Measurements from ENCODE around the gene CCT6B.

Gene CCT6B

GRCh38 chr17:34991606-34992005 lies 30.3 kb upstream of the CCT6B start:
- no peak for DNase-seq (ENCODE audit: low read depth)
- no peak for TF ChIP-seq CTCF (IDR thresholded peaks at IDR 0.05; ENCODE audit: insufficient read depth, low read depth, low read length, missing control alignments)

GRCh38 chr17:34990921-34991365 lies 29.7 kb upstream of the CCT6B start:
- H3K4me3 ChIP-seq (ENCODE audit: low read length) = no peak overlapping the region
- no peak for DNase-seq (ENCODE audit: low read depth)

More at GRCh38 chr17:34991606-34992005, 30.3 kb upstream of the CCT6B start:
- H3K4me3 ChIP-seq (ENCODE audit: low read length) = no peak overlapping the region

GRCh38 chr17:34989473-34989872 lies 28.2 kb upstream of the CCT6B start:
- H3K4me3 ChIP-seq (ENCODE audit: low read length) = no peak overlapping the region
- DNase-seq (ENCODE audit: low read depth) = no peak
- TF ChIP-seq CTCF (IDR thresholded peaks at IDR 0.05; ENCODE audit: insufficient read depth, low read depth, low read length, missing control alignments) = no peak

More at GRCh38 chr17:34990921-34991365, 29.7 kb upstream of the CCT6B start:
- TF ChIP-seq CTCF (IDR thresholded peaks at IDR 0.05; ENCODE audit: insufficient read depth, low read depth, low read length, missing control alignments) = no peak

GRCh38 chr17:34988644-34989043 lies 27.4 kb upstream of the CCT6B start:
- no peak overlapping the region for H3K4me3 ChIP-seq (ENCODE audit: low read length)
- TF ChIP-seq CTCF (IDR thresholded peaks at IDR 0.05; ENCODE audit: insufficient read depth, low read depth, low read length, missing control alignments) = no peak
- no peak for DNase-seq (ENCODE audit: low read depth)

GRCh38 chr17:34987232-34987631 lies 26.0 kb upstream of the CCT6B start:
- no peak for TF ChIP-seq CTCF (IDR thresholded peaks at IDR 0.05; ENCODE audit: insufficient read depth, low read depth, low read length, missing control alignments)
- H3K4me3 ChIP-seq (ENCODE audit: low read length) = no peak overlapping the region
- DNase-seq (ENCODE audit: low read depth) = no peak

GRCh38 chr17:34981538-34982241 lies 20.4 kb upstream of the CCT6B start:
- no peak for TF ChIP-seq CTCF (IDR thresholded peaks at IDR 0.05; ENCODE audit: insufficient read depth, low read depth, low read length, missing control alignments)
- H3K4me3 ChIP-seq (ENCODE audit: low read length) = peak overlapping the region; percentile 67
- peak; percentile 27 for DNase-seq (ENCODE audit: low read depth)

All from epithelial cell of esophagus (primary cell).